HepG2 (cell line): ENCODE measurements around the gene FASTKD3. TPM values are rescaled to one million over a fixed set of nuclear protein-coding genes. Genes with fewer than 3 reads are reported as not detected.
A peak's percentile ranks its signal among the peaks of the same experiment; 100 is the strongest.

Experiments
- CREM ChIP-seq, 2 experiments: sonication (generic) in 1 of 2; formaldehyde crosslinking in 1 of 2; IDR thresholded peaks; 2 replicates each; pipeline versions ENCODE4 v1.4.0 to v1.6.1; 2016 to 2020; ENCODE audit warnings: antibody characterized with exemption in 1 of 2, mild to moderate bottlenecking in 1 of 2, missing genetic modification reagents in 1 of 2
- DPF2 ChIP-seq: sonication (generic); formaldehyde crosslinking; IDR thresholded peaks from 2 replicates; pipeline ENCODE4 v1.4.0; 2020; ENCODE audit warnings: mild to moderate bottlenecking, low read depth, missing genetic modification reagents, borderline replicate concordance
- DZIP1 ChIP-seq: sonication (generic); formaldehyde crosslinking; IDR thresholded peaks from 2 replicates; pipeline ENCODE4 v1.5.0; 2020; ENCODE audit warnings: mild to moderate bottlenecking, missing genetic modification reagents
- HMGXB4 ChIP-seq, 2 experiments: sonication (generic) in 1 of 2; formaldehyde crosslinking in 1 of 2; IDR thresholded peaks; 2 replicates each; pipeline versions ENCODE4 v1.4.0 to v1.6.1; 2018 to 2020; ENCODE audit warnings: missing genetic modification reagents in 2 of 2, borderline replicate concordance in 1 of 2, low read depth in 1 of 2, mild to moderate bottlenecking in 1 of 2, missing biosample characterization in 1 of 2
- KDM2A ChIP-seq: sonication (generic); formaldehyde crosslinking; IDR thresholded peaks from 2 replicates; pipeline ENCODE4 v1.4.0; 2020; ENCODE audit warnings: low read depth, missing genetic modification reagents, borderline replicate concordance
- MTF2 ChIP-seq: sonication (generic); formaldehyde crosslinking; IDR thresholded peaks from 2 replicates; pipeline ENCODE4 v1.5.0; 2020; ENCODE audit warnings: missing genetic modification reagents, borderline replicate concordance
- NFE2 ChIP-seq: sonication (generic); formaldehyde crosslinking; IDR thresholded peaks from 2 replicates; pipeline ENCODE4 v1.4.0; 2020; ENCODE audit warnings: missing genetic modification reagents
- NFKB2 ChIP-seq: sonication (generic); formaldehyde crosslinking; IDR thresholded peaks from 2 replicates; pipeline ENCODE4 v1.4.0; 2020; ENCODE audit warnings: missing genetic modification reagents, borderline replicate concordance
- NR2F6 ChIP-seq, 2 experiments: IDR thresholded peaks; 2 replicates each; pipeline ENCODE4 v1.6.1; 2016; ENCODE audit warnings: antibody characterized with exemption in 1 of 2, mild to moderate bottlenecking in 1 of 2
- POGZ ChIP-seq: sonication (generic); formaldehyde crosslinking; IDR thresholded peaks from 2 replicates; pipeline ENCODE4 v1.4.0; 2020; ENCODE audit warnings: mild to moderate bottlenecking, missing genetic modification reagents
- RAD21 ChIP-seq: fragments of 450-650 bp; formaldehyde crosslinking; IDR thresholded peaks from 2 replicates; pipeline ENCODE4 v1.5.0; 2020; ENCODE audit warnings: mild to moderate bottlenecking
- RFXANK ChIP-seq: IDR thresholded peaks from 2 replicates; pipeline ENCODE4 v1.6.1; 2016
- SRSF9 ChIP-seq: fragments of 200-400 bp; formaldehyde crosslinking; IDR thresholded peaks from 2 replicates; pipeline ENCODE4 v1.6.1; 2018; ENCODE audit warnings: borderline replicate concordance, mild to moderate bottlenecking, low read depth, low read length; ENCODE audit not compliant: insufficient read depth, poor library complexity, severe bottlenecking
- STAG1 ChIP-seq: sonication (generic); formaldehyde crosslinking; IDR thresholded peaks from 2 replicates; pipeline ENCODE4 v1.4.0; 2020; ENCODE audit warnings: missing genetic modification reagents
- ZBTB38 ChIP-seq: sonication (generic); formaldehyde crosslinking; IDR thresholded peaks from 2 replicates; pipeline ENCODE4 v1.5.1; 2020; ENCODE audit warnings: mild to moderate bottlenecking, missing genetic modification reagents
- ZMYM4 ChIP-seq: sonication (generic); formaldehyde crosslinking; IDR thresholded peaks from 2 replicates; pipeline ENCODE4 v1.8.1; 2023; ENCODE audit warnings: mild to moderate bottlenecking, missing genetic modification reagents
- ZNF460 ChIP-seq: sonication (generic); formaldehyde crosslinking; IDR thresholded peaks from 2 replicates; pipeline ENCODE4 v1.5.1; 2020; ENCODE audit warnings: missing genetic modification reagents, mild to moderate bottlenecking, borderline replicate concordance
- ZNF710 ChIP-seq: sonication (generic); formaldehyde crosslinking; IDR thresholded peaks from 2 replicates; pipeline ENCODE4 v1.5.0; 2020; ENCODE audit warnings: mild to moderate bottlenecking, missing genetic modification reagents, borderline replicate concordance
- ZNF883 ChIP-seq: sonication (generic); formaldehyde crosslinking; IDR thresholded peaks from 2 replicates; pipeline ENCODE4 v1.5.1; 2020; ENCODE audit warnings: mild to moderate bottlenecking, missing genetic modification reagents; ENCODE audit errors: not compliant biosample characterization
- ZSCAN25 ChIP-seq: sonication (generic); formaldehyde crosslinking; IDR thresholded peaks from 2 replicates; pipeline ENCODE4 v1.8.0; 2022; ENCODE audit warnings: mild to moderate bottlenecking, missing genetic modification reagents
- ZSCAN31 ChIP-seq: sonication (generic); formaldehyde crosslinking; IDR thresholded peaks from 2 replicates; pipeline ENCODE4 v1.5.0; 2020; ENCODE audit warnings: low read depth, mild to moderate bottlenecking, missing genetic modification reagents
- ZSCAN9 ChIP-seq: IDR thresholded peaks from 2 replicates; pipeline ENCODE4 v1.6.1; 2016; ENCODE audit warnings: borderline replicate concordance
- polyA plus RNA-seq, 8 experiments: library from polyadenylated mRNA; depleted of rRNA in 3 of 8; stranded (reverse) in 7 of 8; unstranded in 1 of 8; fragments of >200 nt; fragmentation: Illumina TruSeq in 4 of 8; extraction: Trizol in 4 of 8; gene quantifications; 2 replicates each; pipeline versions ENCODE4 v1.2.1 to v1.2.3, GENCODE V29; 2011 to 2016; ENCODE audit warnings: low read depth in 4 of 8, missing spikeins in 1 of 8, mixed read lengths in 1 of 8; ENCODE audit not compliant: insufficient read depth in 1 of 8
- total RNA-seq, 5 experiments: library from RNA; depleted of rRNA; stranded (reverse); fragments of >200 nt; fragmentation: Illumina TruSeq; extraction: Trizol; gene quantifications; 2 replicates each; pipeline ENCODE4 v1.2.3, GENCODE V29; 2016; ENCODE audit warnings: low read depth in 1 of 5

The FASTKD3 gene
- total and polyA plus RNA-seq, 2 of the 13 experiments (the other 11 are each of a cell fraction or from before 2014, with no cell fraction given), result 6.9 to 17.8 TPM

- TF ChIP-seq NFE2 (CRISPR knock-in tag), result no peak
- TF ChIP-seq ZSCAN31 (CRISPR knock-in tag), result no peak
- TF ChIP-seq ZNF883 (CRISPR knock-in tag), result peak; percentile 38
- 0 out of 2 replicates have a peak, but pooled peaks have one; percentile 34 for TF ChIP-seq ZSCAN9 (CRISPR knock-in tag)
- peak; percentile 62; the same call in 1 of the 2 replicates for TF ChIP-seq NFKB2 (CRISPR knock-in tag)
- TF ChIP-seq MTF2, result peak; percentile 3; the same call in 1 of the 2 replicates
- no peak for TF ChIP-seq ZNF460 (CRISPR knock-in tag)
- no peak for TF ChIP-seq ZNF710 (CRISPR knock-in tag)
- no peak for TF ChIP-seq RFXANK (CRISPR knock-in tag)
- peak; percentile 97 for TF ChIP-seq ZSCAN25 (CRISPR knock-in tag)
- peak; percentile 43; the same call in 1 of the 2 replicates for TF ChIP-seq RAD21 (CRISPR knock-in tag)
- TF ChIP-seq ZMYM4 (CRISPR knock-in tag), result 0 out of 2 replicates have a peak, but pooled peaks have one; percentile 57
- 0 out of 4 replicates have a peak, but pooled peaks have one; percentile 32 to 43 for TF ChIP-seq HMGXB4 (CRISPR knock-in tag; IDR thresholded peaks at IDR 0.05; ENCODE audit: borderline replicate concordance in 1 of 2, low read depth in 1 of 2)
- no peak for TF ChIP-seq DZIP1 (CRISPR knock-in tag)
- peak; percentile 64; the same call in 1 of the 2 replicates for TF ChIP-seq KDM2A (CRISPR knock-in tag)
- no peak for TF ChIP-seq SRSF9
- peak; percentile 74 for TF ChIP-seq STAG1 (CRISPR knock-in tag)
- no peak for TF ChIP-seq DPF2
- no peak for TF ChIP-seq ZBTB38
- 0 out of 2 replicates have a peak, but pooled peaks have one; percentile 12 for TF ChIP-seq POGZ
- TF ChIP-seq NR2F6 (IDR thresholded peaks at IDR 0.05), result no peak
- TF ChIP-seq NR2F6 (CRISPR knock-in tag; IDR thresholded peaks at IDR 0.05), result no peak
- no peak for TF ChIP-seq CREM (IDR thresholded peaks at IDR 0.05)
- TF ChIP-seq CREM (CRISPR knock-in tag; IDR thresholded peaks at IDR 0.05), result no peak
Observed at GRCh38 chr5:7815892-7816534, 52.8 kb downstream of the FASTKD3 start (continued).
